GM12892 (cell line): ENCODE results near the gene TBX2.

Source experiments
- POLR2A ChIP-seq: IDR thresholded peaks from 2 replicates; pipeline ENCODE4 v1.6.1; 2011; ENCODE audit warnings: low read depth, low read length, control low read depth
- POLR2AphosphoS5 ChIP-seq: IDR thresholded peaks from 2 replicates; pipeline ENCODE4 v1.6.1; 2011; ENCODE audit warnings: low read depth, low read length, control low read depth

GRCh38 chr17:61448042-61448441 is 48.4 kb downstream of the TBX2 start:
- TF ChIP-seq POLR2AphosphoS5: no peak
- no peak for TF ChIP-seq POLR2A
